Left renal pelvis (tissue), 4 donors: ENCODE data around the gene CRYGC. TPM values are rescaled to one million over a fixed set of nuclear protein-coding genes. Genes with fewer than 3 reads are reported as not detected.

Source experiments
- DNase-seq, 4 donors: peaks; one replicate each; pipeline ENCODE4 v3.0.0-alpha.2; 2013; ENCODE audit warnings: low read depth in 4 of 4, low spot score in 3 of 4
- polyA plus RNA-seq, 4 donors: library from polyadenylated mRNA; unstranded; fragments of 120-200 nt; gene quantifications; one replicate each; pipeline ENCODE4 v1.2.1, GENCODE V29; 2013; ENCODE audit not compliant: insufficient read length in 4 of 4

CRYGC gene
- polyA plus RNA-seq, result not detected

GRCh38 chr2:208129744-208130711 lies at the start of gene CRYGC:
CRYGC (minus strand) TSS chr2:208129828; CDS start chr2:208129792, 36 bp downstream.
- DNase-seq, result no peak

- DNase-seq, result no peak
These were observed 49.5 kb upstream of the CRYGC start for GRCh38 chr2:208179028-208179609.

GRCh38 chr2:208175840-208176153 lies 46.2 kb upstream of the CRYGC start:
- no peak for DNase-seq

GRCh38 chr2:208175069-208175839 lies 45.6 kb upstream of the CRYGC start:
- peak; percentile 50 to 75 (median 68) for DNase-seq

- no peak for DNase-seq
These were observed 44.5 kb upstream of the CRYGC start for GRCh38 chr2:208174144-208174543.

- no peak for DNase-seq
These were observed 42.5 kb upstream of the CRYGC start for GRCh38 chr2:208172125-208172524.

GRCh38 chr2:208164951-208165755 lies 35.5 kb upstream of the CRYGC start:
- DNase-seq, result no peak

GRCh38 chr2:208163489-208163888 lies 33.9 kb upstream of the CRYGC start, which contains the start of gene CRYGA:
CRYGA (minus strand) TSS chr2:208163589; CDS start chr2:208163556, 33 bp downstream.
- DNase-seq, result no peak

GRCh38 chr2:208156439-208156838 lies 26.8 kb upstream of the CRYGC start:
- DNase-seq, result no peak

GRCh38 chr2:208153156-208153555 lies 23.5 kb upstream of the CRYGC start:
- DNase-seq, result no peak

GRCh38 chr2:208150956-208151355 lies 21.3 kb upstream of the CRYGC start:
- DNase-seq, result no peak

- no peak for DNase-seq
These were observed 20.5 kb upstream of the CRYGC start for GRCh38 chr2:208150094-208150493.

- DNase-seq, result no peak
These were observed 19.2 kb upstream of the CRYGC start for GRCh38 chr2:208148803-208149202.

GRCh38 chr2:208147759-208148158 lies 18.1 kb upstream of the CRYGC start:
- DNase-seq, result no peak

- no peak for DNase-seq
These were observed 17.4 kb upstream of the CRYGC start for GRCh38 chr2:208147008-208147407.

GRCh38 chr2:208146006-208146405 lies 16.4 kb upstream of the CRYGC start, which contains the start of gene CRYGB:
CRYGB (minus strand) TSS chr2:208146158; CDS start chr2:208146120, 38 bp downstream.
- no peak for DNase-seq

GRCh38 chr2:208142925-208143799 lies 13.5 kb upstream of the CRYGC start:
- DNase-seq, result no peak

GRCh38 chr2:208142240-208142924 lies 12.8 kb upstream of the CRYGC start:
- DNase-seq, result no peak

- no peak for DNase-seq
These were observed 9.8 kb upstream of the CRYGC start for GRCh38 chr2:208139447-208139846.
